ENCODE results near the gene OTUB2.
"Not testable (repeated sequence)": the region's sequence is repeated elsewhere in the genome, so short reads cannot be mapped to it uniquely, and the experiment has no call there.

The OTUB2 gene

DNA sequence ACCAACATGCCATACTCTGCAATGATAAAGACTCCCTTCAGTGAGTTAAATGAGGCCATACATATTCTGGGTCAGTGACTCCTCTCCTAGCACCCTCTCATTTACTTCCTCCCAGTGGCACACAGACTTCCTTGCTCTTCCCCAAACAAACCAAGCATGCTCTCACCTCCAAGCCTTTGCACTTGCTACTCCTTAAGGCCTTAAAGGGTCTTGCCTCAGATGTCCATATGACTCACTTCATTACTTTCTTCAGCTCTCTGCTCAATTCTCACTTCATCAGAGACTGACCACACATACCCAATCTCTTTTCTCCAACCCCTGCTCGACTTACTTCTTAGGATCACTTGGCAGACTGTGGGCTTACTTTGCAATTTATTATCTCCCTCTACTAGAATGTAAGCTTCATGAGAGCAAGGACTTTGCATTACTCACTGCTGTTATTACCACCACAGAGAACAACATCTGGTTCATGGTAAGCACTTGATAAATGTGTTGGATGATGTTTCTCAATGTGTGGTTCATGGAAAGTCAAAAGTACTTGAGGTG lies 32.1 kb downstream of the OTUB2 start:
- no peak for DNase-seq (ENCODE audit: low spot score)

DNA sequence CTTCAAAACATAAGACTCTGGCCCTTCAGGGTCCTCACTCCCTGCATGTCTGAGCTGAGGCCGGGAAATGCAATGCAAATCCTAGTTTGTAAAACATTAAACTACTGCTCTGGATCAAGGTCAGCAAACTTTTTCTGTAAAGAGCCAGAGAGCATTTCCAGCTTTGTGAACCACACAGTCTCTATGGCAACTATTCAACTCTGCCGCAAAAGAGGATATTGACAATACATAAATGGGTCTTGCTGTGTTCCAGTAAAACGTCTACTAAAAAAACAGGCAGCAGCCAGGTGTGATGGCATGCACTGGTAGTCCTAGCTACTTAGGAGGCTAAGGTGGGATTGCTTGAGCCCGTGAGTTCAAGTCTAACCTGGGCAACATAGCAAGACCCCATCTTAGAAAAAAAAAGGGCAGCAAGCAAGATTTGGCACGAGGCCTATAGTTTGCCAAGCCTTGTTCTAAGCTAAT lies 32.6 kb downstream of the OTUB2 start:
- DNase-seq (ENCODE audit: low spot score) = no peak

DNA sequence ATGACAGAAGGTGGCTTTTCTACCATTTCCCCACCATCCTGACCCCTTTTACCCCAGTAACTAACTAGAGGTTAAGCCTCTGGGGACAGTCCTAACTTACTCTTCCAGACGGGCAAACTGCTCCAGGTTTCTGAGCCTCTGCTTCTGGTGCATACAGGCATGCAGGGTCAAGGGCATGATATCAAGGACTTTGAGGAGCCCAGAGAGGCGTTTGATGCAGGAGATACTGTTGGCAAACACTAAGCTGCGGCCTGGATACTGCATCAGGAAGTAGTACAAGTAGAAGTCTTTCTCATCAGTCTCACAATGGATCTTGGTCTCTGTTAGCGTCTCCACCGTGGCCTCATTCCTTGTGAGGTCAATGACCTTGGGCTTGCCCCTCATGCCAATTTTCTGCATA lies 33.9 kb downstream of the OTUB2 start:
- no peak for DNase-seq (ENCODE audit: low spot score)

DNA sequence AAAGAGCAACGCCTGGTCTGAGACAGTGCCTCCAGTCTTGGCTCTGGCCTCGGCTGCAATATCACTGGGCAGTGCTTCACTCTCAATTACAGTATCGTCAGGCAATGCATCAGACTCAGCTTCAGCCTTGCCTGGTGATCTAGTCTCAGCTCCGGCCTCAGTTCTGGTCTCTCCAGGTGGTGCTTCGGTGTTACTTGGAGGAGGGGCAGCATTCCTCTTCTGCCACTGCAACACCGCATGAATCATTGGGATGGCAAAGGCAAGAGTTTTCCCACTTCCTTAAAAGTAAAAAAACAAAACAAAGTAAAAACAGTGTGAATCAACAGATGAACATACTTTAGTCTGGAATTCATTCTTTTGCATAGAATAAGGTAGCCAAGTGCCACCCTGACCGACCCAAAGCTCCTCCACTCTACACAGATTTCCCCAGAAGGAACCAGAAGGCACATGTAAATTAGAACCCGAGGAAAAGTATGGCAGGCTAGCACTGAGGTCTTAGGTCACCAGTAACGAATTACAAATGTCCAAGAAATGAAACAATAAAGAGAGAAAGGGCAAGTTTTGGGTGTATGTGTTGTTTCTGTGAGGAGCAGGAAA lies 36.3 kb downstream of the OTUB2 start:
- DNase-seq (ENCODE audit: low spot score) = no peak

DNA sequence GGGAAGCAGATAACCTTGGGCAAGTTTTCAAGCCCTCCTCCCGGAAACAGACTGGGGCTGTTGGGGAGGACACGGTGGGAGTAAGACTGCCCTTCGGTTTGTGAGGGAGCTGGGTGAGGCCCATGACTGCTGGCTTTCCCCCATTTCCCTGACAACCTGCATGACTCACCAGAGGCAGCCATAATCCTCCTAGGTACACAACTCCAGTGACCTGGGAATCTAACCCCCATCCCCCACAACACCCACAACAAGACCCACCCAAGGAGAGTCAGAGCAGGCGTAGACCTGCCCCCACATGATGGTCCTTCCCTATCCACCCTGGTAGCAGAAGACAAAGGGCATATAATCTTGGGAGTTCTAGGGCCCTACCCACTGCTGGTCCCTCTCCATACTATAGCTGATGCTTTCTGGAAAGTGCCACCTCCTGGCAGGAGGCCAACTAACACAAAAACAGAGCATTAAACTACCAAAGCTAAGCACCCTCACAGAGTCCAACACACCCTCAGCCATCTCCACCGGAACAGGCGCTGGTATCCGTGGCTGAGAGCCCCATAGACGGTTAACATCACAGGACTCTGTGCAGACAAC lies 40.0 kb downstream of the OTUB2 start:
- no peak for DNase-seq (ENCODE audit: low spot score)

DNA sequence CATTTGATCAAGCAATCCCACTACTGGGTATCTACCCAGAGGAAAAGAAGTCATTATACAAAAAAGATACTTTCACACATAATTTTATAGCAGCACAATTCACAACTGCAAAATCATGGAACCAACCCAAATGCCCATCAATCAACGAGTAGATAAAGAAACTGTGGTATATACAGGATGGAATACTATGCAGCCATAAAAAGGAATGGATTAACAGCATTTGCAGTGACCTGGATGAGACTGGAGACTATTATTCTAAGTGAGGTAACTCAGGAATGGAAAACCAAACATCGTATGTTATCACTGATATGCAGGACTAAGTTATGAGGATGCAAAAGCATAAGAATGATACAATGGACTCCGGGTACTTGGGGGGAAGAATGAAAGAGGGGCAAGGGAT lies 45.9 kb downstream of the OTUB2 start:
- DNase-seq (ENCODE audit: low spot score) = not testable (repeated sequence)

DNA sequence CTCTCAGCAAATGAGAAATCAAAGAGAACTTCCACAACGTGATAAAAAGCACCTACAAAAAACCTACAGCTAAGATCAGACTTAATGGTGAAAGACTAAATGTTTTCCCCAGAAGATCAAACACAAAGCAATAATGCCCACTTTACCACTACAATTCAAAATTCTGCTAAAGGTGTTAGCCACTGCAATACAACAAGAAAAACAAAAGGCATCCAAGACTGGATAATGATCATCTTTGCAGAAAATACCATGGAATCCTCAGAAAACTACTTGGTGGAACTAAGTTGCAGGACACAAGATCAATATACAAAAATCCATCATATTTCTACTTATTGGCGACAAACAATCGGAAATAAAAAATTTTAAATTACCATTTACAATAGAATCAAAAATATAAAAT lies 48.4 kb downstream of the OTUB2 start:
- no peak for DNase-seq (ENCODE audit: low spot score)

DNA sequence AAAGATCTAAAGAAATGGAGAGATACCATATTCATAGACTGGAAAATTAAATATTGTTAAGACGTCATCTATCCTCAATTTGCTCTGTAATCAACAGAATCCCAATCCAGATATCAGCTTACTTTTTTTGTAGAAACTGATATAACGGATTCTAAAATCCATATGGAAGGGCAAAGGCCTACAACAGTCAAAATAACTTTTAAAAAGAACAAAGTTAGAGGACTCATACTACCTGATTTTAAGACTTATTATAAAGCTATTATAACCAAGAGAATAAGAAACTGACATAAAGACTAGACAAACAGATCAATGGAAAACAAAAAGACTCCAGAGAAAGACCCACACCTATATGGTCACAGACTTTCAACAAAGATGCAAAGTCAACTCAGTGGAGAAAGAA lies 48.9 kb downstream of the OTUB2 start:
- DNase-seq (ENCODE audit: low spot score) = no peak

DNA sequence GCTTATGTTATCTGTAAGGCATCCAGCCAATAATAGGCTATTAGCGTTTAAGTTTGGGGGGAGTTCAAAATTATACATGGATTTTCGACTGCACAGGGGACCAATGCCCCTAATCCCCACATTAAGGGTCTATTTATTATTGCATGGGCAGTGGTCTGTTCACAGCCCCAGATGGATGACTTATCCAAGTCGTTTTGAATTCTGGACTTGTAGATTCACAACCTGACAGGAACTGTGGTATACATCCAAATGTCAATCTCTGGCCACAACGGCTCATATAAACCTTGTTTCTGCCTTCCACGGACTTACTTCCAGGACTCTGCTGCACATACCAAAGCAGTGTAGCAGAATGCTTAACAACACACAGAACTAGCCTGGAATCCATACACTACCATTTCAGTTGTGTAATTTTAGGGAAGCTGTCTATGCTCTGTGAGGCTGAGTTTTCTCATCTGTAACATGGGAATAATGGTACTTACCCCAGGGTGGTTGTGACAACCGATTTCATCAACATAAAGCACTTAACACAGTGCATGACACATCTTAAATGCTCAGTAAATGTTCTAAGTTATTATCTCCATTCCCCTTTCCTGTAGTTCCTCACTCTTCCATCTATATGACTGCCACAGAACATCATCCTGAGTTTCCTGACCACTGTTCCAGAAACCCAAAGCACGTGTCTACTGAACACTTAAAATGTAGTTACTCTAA lies 51.1 kb downstream of the OTUB2 start:
- DNase-seq (ENCODE audit: low spot score) = no peak

DNA sequence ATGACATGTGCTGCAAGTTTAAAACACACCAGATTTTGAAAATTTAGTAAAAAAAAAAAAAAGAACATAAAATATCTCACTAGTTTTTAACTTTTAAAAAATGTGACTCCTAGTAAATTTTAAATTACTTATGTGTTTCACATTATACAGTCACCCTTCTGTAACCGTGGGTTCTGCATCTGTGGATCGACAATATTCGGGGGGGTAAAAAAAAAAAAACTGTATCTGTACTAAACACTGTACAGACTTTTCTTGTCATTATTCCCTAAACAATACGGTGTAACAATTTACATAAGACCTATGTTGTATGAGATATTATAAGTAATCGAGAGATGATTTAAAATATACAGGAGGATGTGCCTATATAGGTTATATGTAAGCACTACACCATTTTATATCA lies 51.7 kb downstream of the OTUB2 start:
- no peak for DNase-seq (ENCODE audit: low spot score)

DNA sequence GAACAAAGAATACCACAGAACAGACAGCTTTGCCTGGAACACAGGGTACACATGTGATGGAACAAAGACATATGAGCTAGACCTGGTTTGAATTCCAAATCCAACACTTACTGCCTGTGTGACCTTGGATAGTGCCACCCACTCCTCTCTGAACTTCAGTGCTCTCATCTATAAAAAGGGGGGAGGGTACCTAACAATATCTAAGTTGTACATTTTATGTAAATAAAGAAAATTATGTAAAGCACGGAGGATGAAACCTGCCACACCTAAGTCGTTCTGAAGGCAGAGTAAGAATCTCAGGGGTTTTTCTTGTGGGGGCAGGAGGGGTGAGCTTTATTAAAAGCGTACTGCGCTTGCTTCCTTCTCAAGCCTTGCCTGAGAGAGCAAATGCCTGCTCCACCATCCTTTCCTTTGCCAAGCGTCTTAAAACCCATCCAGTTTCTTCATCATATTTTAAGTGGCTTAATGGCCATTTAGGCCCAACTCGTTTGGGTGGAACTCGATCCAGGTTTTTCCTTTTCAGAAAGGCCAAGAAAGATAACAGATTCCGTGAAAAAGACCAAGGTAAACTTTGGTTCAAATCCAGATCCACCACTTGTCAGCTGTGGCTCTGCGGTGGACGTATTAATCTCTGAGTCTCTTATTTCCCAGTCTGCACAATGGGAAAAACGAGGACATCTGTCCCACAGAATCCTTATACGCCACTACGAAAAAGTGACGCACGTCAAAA lies 53.9 kb downstream of the OTUB2 start:
- DNase-seq (ENCODE audit: low spot score) = peak; percentile 15

DNA sequence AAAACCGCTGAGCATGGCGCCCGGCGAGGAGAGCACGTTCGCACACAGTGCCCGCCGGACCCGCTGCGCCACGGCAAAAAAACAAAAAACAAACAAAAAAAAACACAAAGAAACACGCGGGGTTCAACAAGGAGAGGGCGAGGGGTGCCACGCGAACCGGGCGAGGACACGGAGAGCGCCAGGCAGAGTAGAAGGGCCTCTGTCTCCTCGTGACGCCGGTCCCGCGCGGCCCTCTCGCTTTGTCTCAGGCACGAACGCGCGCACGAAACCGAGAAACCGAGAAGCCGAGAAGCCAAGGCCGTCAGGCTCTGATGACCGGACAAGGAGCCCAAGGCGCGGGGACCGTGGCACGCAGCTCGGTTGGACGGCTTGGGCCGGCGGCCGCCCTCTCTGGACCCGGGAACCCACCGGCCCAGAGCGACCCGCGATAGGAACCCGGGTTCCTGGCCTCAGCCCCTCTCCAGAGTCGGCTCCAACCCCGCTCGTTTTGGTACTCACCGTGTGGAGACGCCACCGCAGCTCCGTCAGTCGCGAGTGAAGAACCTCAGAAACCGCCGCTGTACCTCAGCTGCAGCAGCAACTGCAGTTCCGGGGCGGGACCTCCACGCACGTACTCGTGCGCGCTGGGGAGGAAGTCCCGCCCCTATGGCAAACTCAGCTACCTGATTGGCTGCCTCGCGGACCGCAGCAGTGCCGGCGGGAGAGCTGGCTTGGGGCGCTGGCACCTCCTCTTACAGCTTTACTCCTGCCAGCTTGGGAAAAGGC lies 54.7 kb downstream of the OTUB2 start, which contains the start of the genes DDX24 and IFI27L1:
Gene DDX24 (minus strand): TSS at position 582 of the 765 bp plus-strand sequence. CDS start 1,460 bp downstream, outside the sequence.
Gene IFI27L1 (plus strand): TSS at position 690 of the 765 bp plus-strand sequence. CDS start 15,628 bp downstream, outside the sequence.
- peak; percentile 96 for DNase-seq (ENCODE audit: low spot score)

DNA sequence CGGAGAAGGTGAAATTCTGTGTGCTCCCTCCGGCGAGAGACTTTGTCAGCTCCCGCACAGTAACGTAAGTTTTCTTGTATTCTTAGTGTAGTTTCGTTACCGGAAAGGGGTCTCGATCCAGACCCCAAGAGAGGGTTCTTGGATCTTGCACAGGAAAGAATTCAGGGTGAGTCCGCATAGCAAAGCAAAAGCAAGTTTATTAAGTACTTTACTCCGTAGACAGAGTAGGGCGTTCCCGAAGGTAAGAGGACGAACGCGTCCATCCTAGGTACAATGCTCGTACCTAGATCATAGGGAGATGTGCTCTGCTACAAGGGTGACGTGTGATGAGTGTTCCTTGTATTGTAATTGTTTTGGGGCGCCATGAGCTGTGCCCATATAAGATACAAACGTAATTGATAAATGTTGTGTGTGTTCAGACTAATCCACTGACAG lies 55.3 kb downstream of the OTUB2 start:
- no peak for DNase-seq (ENCODE audit: low spot score)

DNA sequence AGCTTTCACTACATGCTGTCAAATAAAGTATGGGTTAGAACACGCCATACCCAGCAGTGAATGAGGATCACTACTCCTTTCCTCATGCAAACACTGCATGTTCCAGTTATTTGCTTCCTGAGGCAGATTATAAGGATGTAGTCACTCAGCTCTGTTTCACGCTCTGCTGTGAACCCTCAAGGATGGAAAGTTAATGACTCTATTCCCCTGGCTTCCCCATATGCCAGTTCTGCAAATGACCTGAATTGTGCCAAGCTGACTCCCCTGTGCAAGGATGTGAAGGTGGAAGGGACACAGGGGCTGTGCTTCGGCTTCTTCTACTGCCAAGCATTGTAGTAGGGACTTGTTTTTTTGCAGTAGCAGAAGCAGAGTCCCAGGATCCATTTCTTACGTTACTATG lies 61.8 kb downstream of the OTUB2 start:
- DNase-seq (ENCODE audit: low spot score) = no peak

DNA sequence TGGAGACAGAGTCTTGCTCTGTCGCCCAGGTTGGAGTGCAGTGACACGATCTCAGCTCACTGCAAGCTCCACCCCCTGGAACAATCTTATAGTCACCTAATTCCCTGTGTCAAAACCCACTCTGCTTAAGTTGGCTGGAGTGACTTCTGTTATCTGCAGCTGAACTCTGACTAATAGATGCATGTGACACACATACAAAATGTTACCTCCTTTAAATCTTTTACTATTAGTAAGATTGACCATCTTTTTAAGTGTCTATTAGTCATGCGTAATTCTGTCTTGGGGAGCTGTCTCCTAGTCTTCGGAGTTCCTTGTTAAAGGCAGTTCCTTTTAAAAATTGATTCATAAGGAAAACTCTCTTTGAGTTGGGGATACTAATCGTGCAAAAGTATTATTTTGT lies 62.4 kb downstream of the OTUB2 start:
- no peak for DNase-seq (ENCODE audit: low spot score)

DNA sequence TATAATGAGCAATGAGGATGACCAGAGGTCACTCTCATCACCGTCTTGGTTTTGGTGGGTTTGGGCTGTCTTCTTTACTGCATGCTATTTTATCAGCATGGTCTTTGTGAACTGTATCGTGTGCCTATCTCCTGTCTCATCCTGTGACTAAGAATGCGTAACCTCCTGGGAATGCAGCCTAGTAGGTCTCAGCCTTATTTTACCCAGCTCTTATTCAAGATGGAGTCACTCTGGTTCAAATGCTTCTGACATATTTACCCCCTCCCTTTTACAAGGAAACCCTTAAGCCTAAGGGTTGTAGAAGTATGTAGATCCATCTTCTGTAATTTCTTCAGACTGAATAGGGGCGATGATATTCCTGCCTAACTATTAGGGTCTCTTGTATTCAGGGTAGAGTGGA lies 63.3 kb downstream of the OTUB2 start:
- DNase-seq (ENCODE audit: low spot score) = no peak

DNA sequence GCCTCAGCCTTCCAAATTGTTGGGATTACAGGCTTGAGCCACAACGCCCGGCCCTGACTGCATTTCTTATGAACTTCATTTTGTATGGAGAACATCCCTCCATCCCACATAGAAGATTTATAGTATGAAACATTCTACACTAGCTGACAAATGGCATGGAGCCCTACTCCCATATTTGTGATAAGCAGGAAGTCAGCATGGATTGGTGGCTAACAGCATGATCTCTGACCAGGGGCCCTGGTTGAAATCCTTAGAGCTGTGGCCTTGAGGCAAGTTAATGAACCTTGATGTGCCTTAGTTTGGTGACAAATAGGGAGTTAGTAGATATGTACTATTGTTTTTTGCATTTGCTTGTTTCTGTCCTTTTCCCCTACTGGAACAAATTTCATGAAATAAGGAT lies 67.3 kb downstream of the OTUB2 start:
- no peak for DNase-seq (ENCODE audit: low spot score)

DNA sequence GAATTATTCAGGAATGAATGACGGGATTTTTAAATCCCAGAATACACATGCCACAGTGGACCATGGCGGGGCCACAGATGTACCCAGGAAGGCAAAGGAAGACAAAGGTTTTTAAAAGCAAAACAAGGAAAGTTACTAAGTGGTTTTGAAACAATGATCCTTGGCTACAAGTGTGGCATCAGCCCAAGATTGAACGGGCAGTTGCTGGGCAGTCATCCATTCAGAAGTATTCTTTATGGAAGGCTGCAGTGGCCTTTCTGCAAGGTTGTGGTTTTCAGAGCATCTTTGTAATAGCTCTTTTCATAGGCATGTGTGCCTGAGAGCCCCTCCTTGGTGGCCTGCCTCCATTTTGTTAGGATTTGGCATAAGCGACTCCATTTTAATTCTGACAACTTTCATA lies 71.0 kb downstream of the OTUB2 start:
- no peak for DNase-seq (ENCODE audit: low spot score)

All from NAMALWA (cell line).